ENCODE measurements around the gene ADM5. TPM values are rescaled to one million over a fixed set of nuclear protein-coding genes. Genes with fewer than 3 reads are reported as not detected.

ADM5 gene, protein sequence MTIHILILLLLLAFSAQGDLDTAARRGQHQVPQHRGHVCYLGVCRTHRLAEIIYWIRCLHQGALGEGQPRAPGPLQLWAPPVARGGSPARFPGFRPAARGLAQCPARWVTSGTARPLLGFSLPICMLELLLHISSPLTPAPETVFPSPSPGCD
- total RNA-seq = 0.63 and 3.2 TPM in 2 replicates

DNA sequence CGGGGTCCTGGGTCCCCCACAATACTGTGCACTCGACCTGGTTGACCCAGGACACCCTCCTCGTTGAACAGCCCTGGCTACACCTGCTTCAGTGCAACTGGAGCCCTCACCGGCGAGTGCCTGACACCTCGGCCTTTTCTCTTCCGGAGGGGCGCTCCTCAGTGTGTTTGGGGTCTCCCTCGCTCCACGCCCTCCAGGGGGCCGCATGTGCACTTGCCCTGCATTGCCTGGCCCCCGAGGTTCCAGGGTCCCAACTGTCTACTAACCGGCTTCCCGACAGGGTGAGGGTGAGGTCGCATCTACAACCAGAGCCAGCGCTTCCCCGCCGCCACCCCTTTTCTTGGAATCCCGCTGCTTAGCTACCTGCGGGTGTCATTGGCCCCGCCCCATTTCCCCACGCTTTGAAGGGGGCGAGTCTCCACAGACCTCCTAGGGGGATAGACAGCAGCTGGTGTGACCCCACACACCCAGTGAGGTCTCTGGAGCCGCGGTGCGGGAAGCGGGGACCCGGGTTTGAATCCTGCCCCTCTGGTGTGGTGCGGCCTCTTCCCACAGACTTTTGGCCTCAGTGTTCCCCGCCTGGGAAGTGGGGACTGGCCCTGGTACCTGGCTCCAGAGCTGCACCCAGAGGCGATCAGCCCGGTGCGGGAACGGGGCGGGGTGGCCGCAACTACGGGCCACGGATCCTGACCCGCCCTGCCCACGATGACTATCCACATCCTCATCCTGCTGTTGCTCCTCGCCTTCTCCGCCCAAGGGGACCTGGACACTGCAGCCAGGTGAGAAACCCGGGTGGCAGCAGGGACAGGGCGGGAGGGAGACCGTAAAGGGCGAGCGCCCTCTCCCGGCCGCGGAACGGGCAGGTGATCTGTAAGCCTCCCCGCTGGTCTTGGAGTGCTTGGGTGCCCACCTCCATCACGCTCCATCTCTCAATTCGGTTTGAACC is at the start of gene ADM5:
TSS of gene ADM5 (plus strand) at position 462 of the 946 bp plus-strand sequence. CDS start at position 706, 244 bp downstream.

DNA sequence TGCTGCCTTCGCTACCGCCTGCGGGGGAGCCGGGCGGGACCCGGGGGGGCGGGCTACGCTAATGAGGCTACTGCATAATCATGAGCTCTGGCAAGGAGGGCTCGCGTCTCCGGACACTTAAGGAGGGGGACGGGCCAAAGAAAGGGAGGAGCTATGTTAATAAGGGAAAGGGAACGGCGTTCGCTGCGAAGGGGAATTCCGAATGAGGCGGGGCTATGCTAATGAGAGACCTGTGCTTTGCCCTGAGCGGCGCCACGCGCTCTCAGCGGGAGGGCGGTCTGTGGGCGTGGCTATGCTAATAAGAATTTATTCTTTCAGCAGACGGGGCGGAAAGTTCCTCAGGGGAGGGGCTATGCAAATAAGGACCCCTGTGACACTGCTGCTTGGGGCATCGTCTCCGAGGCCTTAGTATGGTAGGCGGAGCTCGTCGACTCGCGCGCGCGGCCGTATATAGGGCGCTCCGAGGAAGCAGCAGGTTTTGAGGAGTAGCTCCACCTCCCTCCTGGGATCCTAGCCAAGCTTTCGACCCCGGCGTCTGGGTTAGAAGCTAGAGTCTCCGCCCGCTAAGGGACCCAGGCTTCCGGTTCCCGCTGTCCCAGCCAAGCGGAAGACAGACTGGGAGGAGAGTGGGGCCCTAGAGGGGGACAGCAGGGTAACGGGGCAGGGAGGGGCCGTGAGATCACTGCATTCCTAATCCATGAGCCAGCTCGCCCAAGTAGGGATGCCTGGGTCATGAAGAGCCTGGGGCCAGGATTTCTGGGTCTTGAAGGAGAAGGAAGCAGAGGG is 49.1 kb upstream of the ADM5 start, which contains the start of gene RRAS:
TSS of gene RRAS (minus strand) at position 31 of the 786 bp plus-strand sequence. CDS start 45 bp downstream, outside the sequence.

DNA sequence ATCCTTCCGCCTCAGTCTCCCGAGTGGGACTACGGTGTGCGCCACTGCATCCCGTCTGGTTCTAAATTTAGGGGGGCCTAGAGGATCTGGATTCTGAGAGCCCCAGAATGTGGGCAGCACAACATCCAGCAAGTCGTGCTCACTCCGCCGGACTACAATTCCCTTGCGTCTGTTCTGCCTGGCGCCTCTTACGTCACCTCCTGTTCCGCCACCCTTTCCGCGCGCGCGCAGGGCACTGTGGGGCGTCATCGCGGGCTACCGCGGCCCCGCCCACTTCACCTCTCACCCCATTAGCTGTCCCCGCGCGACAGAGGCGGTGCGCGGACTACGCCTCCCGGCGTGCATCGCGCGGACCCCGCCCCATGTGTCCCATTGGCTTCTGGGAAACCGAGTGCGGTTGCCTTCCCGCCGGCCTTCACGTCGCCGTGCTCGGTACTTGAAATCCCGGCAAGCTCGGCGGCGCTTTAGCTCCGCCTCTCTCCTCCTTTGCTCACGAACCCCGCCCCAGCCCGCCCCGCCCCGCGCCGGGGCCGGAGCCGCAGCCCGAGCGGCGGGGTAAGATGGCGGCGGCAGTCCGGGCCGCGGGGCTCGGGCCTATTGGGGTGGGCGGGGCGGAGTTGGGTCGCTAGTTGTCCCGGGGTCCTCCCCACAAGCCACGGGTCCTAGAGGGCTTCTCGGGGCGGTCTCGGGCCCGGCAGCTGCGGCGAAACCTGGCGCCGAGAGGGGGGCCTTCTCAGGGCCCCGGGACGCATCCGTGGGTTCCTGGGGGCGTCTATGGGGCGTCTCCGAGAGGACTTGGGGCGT is 47.5 kb upstream of the ADM5 start, which contains the start of gene SCAF1:
TSS of gene SCAF1 (plus strand) at position 522 of the 804 bp plus-strand sequence. CDS start 2,818 bp downstream, outside the sequence.

DNA sequence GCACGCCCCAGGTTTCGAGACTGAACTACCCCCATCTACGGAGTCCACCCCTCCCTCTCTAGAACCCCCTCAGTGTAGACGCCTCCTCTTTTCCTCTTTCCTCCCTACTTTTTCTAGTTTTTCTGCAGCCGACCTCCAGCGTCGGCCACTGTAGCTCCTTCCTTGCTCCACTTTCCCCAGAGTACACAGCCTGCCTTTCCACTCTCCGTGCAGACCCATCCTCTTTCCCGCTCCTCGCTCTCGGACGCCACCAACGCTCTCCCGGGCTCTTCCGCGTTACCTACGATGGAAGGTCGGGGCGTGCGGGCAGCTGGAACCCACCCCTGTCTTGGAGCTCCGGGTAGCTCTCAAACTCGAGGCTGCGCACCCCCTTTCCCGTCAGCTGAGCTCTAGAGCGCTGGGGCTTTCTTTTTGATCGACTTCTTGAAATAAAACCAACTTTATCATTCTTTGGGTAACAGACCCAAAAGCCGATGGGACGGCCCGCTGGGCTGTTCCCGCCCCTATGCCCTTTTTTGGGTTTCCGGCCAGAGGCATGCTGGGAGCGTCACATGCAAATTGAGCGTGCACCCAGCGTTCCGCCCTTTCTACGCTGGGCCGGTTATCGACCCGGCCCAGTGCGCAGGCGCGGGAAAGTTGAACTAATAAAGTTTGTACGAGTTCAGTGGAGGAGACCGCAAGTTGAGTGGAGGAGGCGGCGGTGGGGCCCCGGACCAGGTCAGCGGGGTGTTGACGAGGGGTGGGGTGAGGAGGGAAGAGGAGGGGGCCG is 23.9 kb upstream of the ADM5 start, which contains the start of the genes BCL2L12 and IRF3:
TSS of gene BCL2L12 (plus strand) at position 583 of the 769 bp plus-strand sequence. CDS start 760 bp downstream, outside the sequence.
TSS of gene IRF3 (minus strand) at position 507 of the 769 bp plus-strand sequence. CDS start 1,019 bp downstream, outside the sequence.

DNA sequence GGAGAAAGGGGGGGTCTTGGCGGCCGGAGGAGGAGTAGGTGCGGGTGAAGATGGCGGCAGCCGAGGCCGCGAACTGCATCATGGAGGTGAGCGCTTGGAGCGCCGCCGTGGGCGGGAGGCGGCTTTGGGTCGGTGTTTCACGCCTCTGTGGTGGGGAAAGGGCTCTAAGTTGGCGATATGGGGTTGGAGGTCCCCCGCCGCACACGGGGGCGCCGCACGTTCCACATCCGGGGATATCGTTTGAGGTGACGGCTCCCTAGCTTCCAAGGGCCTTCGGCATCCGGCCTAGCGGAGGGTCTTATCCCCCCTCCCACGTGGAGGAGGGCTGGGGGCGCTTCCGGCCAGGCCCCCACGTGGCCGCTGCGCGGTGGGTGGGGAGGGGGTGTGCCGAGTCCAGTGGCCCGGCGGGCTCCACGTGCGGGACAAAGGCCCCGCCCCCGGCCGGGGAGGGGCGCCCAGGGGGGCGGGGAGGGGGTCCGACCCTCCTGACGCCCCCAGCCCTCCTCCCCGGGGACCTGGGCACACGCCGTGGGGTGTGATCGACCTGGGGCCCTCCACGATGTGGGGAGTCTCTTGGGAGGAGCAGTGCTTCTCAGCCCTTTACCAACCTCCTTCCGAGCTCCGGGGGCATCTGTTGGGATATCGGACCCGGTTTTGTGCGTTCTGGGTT is 12.0 kb upstream of the ADM5 start, which contains the start of gene PRMT1:
TSS of gene PRMT1 (plus strand) at position 41 of the 670 bp plus-strand sequence. CDS start at position 51, 10 bp downstream.

DNA sequence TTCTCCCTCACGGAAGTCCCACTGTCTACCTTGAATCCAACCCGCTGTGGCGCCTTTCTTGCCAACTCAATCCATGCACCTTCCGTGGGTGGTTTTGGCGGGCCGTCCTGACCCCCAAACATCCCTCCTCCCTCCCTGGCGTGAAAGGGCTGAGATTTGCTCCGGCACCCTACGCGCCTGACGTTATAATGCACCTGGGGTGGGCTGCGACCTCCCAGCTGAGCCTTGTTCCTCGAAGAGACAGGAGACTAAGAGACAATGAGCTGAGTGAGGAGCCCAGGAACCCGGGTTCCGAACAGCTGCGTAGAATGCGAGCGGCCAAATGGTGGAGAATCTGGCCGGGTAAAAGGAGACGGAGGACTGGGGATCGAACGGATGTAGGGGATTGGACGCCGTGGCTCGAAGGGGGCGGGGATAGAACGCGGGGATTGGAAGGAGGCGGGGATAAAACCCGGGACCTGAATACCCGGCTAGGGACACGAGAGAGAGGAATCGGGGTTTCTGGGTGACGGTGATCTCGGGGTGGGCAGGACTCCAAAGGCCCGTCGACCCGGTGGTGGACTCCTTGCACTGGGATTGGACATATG is 1.4 kb downstream of the ADM5 start, which contains the start of gene CPT1C:
TSS of gene CPT1C (plus strand) at position 461 of the 587 bp plus-strand sequence. CDS start 1,137 bp downstream, outside the sequence.

Other genes starting within 250 kb of the ADM5 start
- 0.16 and 0.19 TPM in 2 replicates for gene SLC17A7, start 248.1 kb upstream of the ADM5 start, total RNA-seq
- gene PIH1D1, start 237.8 kb upstream of the ADM5 start, total RNA-seq = 110 and 142 TPM in 2 replicates
- gene ALDH16A1, start 236.4 kb upstream of the ADM5 start, total RNA-seq = 30.3 and 50.7 TPM in 2 replicates
- gene FLT3LG, start 215.4 kb upstream of the ADM5 start, total RNA-seq = 1.3 and 2.0 TPM in 2 replicates
- gene RPL13A, start 202.0 kb upstream of the ADM5 start, total RNA-seq = 2,122 and 2,841 TPM in 2 replicates
- 2,665 and 3,458 TPM in 2 replicates for gene RPS11, start 193.2 kb upstream of the ADM5 start, total RNA-seq
- gene FCGRT, start 176.9 kb upstream of the ADM5 start, total RNA-seq = 60.9 and 92.8 TPM in 2 replicates
- gene RCN3, start 161.6 kb upstream of the ADM5 start, total RNA-seq = 10.5 and 15.2 TPM in 2 replicates
- gene NOSIP, start 109.0 kb upstream of the ADM5 start, total RNA-seq = 126 and 136 TPM in 2 replicates
- 2.6 and 3.7 TPM in 2 replicates for gene PRRG2, start 108.3 kb upstream of the ADM5 start, total RNA-seq
- gene PRR12, start 98.4 kb upstream of the ADM5 start, total RNA-seq = 2.3 and 4.5 TPM in 2 replicates
- 22.3 and 30.3 TPM in 2 replicates for gene RRAS, start 49.5 kb upstream of the ADM5 start, total RNA-seq
- gene SCAF1, start 47.4 kb upstream of the ADM5 start, total RNA-seq = 8.3 and 20.1 TPM in 2 replicates
- 65.2 and 71.7 TPM in 2 replicates for gene IRF3, start 23.7 kb upstream of the ADM5 start, total RNA-seq
- 4.5 and 7.0 TPM in 2 replicates for gene BCL2L12, start 23.7 kb upstream of the ADM5 start, total RNA-seq
- 400 and 451 TPM in 2 replicates for gene PRMT1, start 12.3 kb upstream of the ADM5 start, total RNA-seq
- gene CPT1C, start 1.5 kb downstream of the ADM5 start, total RNA-seq = 22.8 and 24.9 TPM in 2 replicates
- not detected in 2 replicates for gene TSKS, start 73.7 kb downstream of the ADM5 start, total RNA-seq
- gene AP2A1, start 77.4 kb downstream of the ADM5 start, total RNA-seq = 46.6 and 81.9 TPM in 2 replicates
- 19.3 and 20.0 TPM in 2 replicates for gene FUZ, start 123.7 kb downstream of the ADM5 start, total RNA-seq
- 9.7 and 25.1 TPM in 2 replicates for gene MED25, start 128.7 kb downstream of the ADM5 start, total RNA-seq
- 37.2 and 79.3 TPM in 2 replicates for gene PTOV1, start 161.6 kb downstream of the ADM5 start, total RNA-seq
- 32.1 and 46.5 TPM in 2 replicates for gene PNKP, start 178.0 kb downstream of the ADM5 start, total RNA-seq
- 6.6 and 12.7 TPM in 2 replicates for gene AKT1S1, start 187.8 kb downstream of the ADM5 start, total RNA-seq
- gene TBC1D17, start 188.1 kb downstream of the ADM5 start, total RNA-seq = 7.8 and 10.9 TPM in 2 replicates
- gene IL4I1, start 207.3 kb downstream of the ADM5 start, total RNA-seq = 4.0 and 7.0 TPM in 2 replicates
- 3.4 and 5.8 TPM in 2 replicates for gene ATF5, start 239.6 kb downstream of the ADM5 start, total RNA-seq
- 21.0 and 49.7 TPM in 2 replicates for gene NUP62, start 239.9 kb downstream of the ADM5 start, total RNA-seq